H9 (cell line): ENCODE measurements around the gene CASQ1. TPM values are rescaled to one million over a fixed set of nuclear protein-coding genes. Genes with fewer than 3 reads are reported as not detected.
A peak's percentile ranks its signal among the peaks of the same experiment; 100 is the strongest.

ENCODE experiments used
- DNase-seq: peaks from one replicate; pipeline ENCODE4 v3.0.0-alpha.2; 2017
- H2AFZ ChIP-seq: one replicate; pipeline ENCODE4 v1.6.1; 2013; ENCODE audit warnings: mild to moderate bottlenecking, low read length, control low read depth, moderate library complexity
- H2AK5ac ChIP-seq: 2 replicates; pipeline ENCODE4 v1.6.1; 2013; ENCODE audit warnings: low read length, control low read depth, mixed read lengths; ENCODE audit not compliant: insufficient read length
- H2BK120ac ChIP-seq: one replicate; pipeline ENCODE4 v1.6.1; 2013; ENCODE audit warnings: low read depth, mild to moderate bottlenecking, low read length, control low read depth, inconsistent platforms; ENCODE audit not compliant: poor library complexity, severe bottlenecking
- H2BK12ac ChIP-seq: 2 replicates; pipeline ENCODE4 v1.6.1; 2013; ENCODE audit warnings: low read length, control low read depth, mixed read lengths, low read depth; ENCODE audit not compliant: insufficient read length
- H2BK15ac ChIP-seq: 2 replicates; pipeline ENCODE4 v1.6.1; 2013; ENCODE audit warnings: low read depth, low read length, control low read depth
- H2BK20ac ChIP-seq: one replicate; pipeline ENCODE4 v1.6.1; 2013; ENCODE audit warnings: low read depth, mild to moderate bottlenecking, low read length, control low read depth, inconsistent platforms; ENCODE audit not compliant: poor library complexity, severe bottlenecking
- H2BK5ac ChIP-seq: 2 replicates; pipeline ENCODE4 v1.6.1; 2013; ENCODE audit warnings: low read length, control low read depth, mixed read lengths; ENCODE audit not compliant: insufficient read length
- H3K14ac ChIP-seq: 2 replicates; pipeline ENCODE4 v1.6.1; 2013; ENCODE audit warnings: low read length, control low read depth; ENCODE audit not compliant: insufficient read depth
- H3K18ac ChIP-seq: 2 replicates; pipeline ENCODE4 v1.6.1; 2013; ENCODE audit warnings: low read depth, mild to moderate bottlenecking, mixed read lengths, low read length, control low read depth; ENCODE audit not compliant: insufficient read length
- H3K23ac ChIP-seq: 2 replicates; pipeline ENCODE4 v1.6.1; 2013; ENCODE audit warnings: low read length, control low read depth, mixed read lengths, low read depth; ENCODE audit not compliant: insufficient read length
- H3K23me2 ChIP-seq: 2 replicates; pipeline ENCODE4 v1.6.1; 2013; ENCODE audit warnings: low read depth, mild to moderate bottlenecking, mixed read lengths, low read length, control low read depth; ENCODE audit not compliant: insufficient read length, poor library complexity, severe bottlenecking
- H3K27ac ChIP-seq: 2 replicates; pipeline ENCODE4 v1.5.1; 2013; ENCODE audit warnings: low read length, control low read depth, mixed read lengths, low read depth; ENCODE audit not compliant: insufficient read length
- H3K27me3 ChIP-seq: 2 replicates; pipeline ENCODE4 v1.6.1; 2013; ENCODE audit warnings: low read length, control low read depth, inconsistent platforms; ENCODE audit not compliant: insufficient read depth
- H3K4ac ChIP-seq: 2 replicates; pipeline ENCODE4 v1.6.1; 2013; ENCODE audit warnings: low read depth, mild to moderate bottlenecking, control low read depth, inconsistent platforms, low read length, moderate library complexity
- H3K4me1 ChIP-seq: 2 replicates; pipeline ENCODE4 v1.6.1; 2013; ENCODE audit warnings: low read length, control low read depth, inconsistent platforms; ENCODE audit not compliant: insufficient read depth
- H3K4me2 ChIP-seq: 2 replicates; pipeline ENCODE4 v1.6.1; 2013; ENCODE audit warnings: low read length, control low read depth, mixed read lengths; ENCODE audit not compliant: insufficient read length, insufficient read depth
- H3K56ac ChIP-seq: 2 replicates; pipeline ENCODE4 v1.6.1; 2013; ENCODE audit warnings: low read depth, mild to moderate bottlenecking, mixed read lengths, low read length, control low read depth; ENCODE audit not compliant: insufficient read length
- H3K79me1 ChIP-seq: 2 replicates; pipeline ENCODE4 v1.6.1; 2013; ENCODE audit warnings: low read depth, mild to moderate bottlenecking, moderate library complexity, low read length, control low read depth, inconsistent platforms; ENCODE audit not compliant: insufficient read depth, poor library complexity, severe bottlenecking
- H3K79me2 ChIP-seq: 2 replicates; pipeline ENCODE4 v1.6.1; 2013; ENCODE audit warnings: low read length, control low read depth, inconsistent platforms; ENCODE audit not compliant: insufficient read depth
- H3K9ac ChIP-seq: 2 replicates; pipeline ENCODE4 v1.6.1; 2013; ENCODE audit warnings: low read length, control low read depth, mixed read lengths; ENCODE audit not compliant: insufficient read length; ENCODE audit errors: extremely low read depth
- H3K9me3 ChIP-seq: one replicate; pipeline ENCODE4 v1.6.1; 2013; ENCODE audit warnings: low read depth, low read length, inconsistent platforms; ENCODE audit not compliant: control insufficient read depth
- H3T11ph ChIP-seq: one replicate; pipeline ENCODE4 v1.6.1; 2013; ENCODE audit warnings: mild to moderate bottlenecking, low read length, control low read depth, inconsistent platforms
- H4K20me1 ChIP-seq: one replicate; pipeline ENCODE4 v1.6.1; 2013; ENCODE audit not compliant: control insufficient read depth, insufficient read length, insufficient read depth
- H4K5ac ChIP-seq: 2 replicates; pipeline ENCODE4 v1.6.1; 2013; ENCODE audit warnings: low read depth, mild to moderate bottlenecking, mixed read lengths, low read length, control low read depth; ENCODE audit not compliant: insufficient read length
- H4K8ac ChIP-seq: replicated peaks from 2 replicates; pipeline ENCODE4 v1.6.1; 2013; ENCODE audit warnings: low read length, control low read depth, mixed read lengths, low read depth; ENCODE audit not compliant: insufficient read length
- H4K91ac ChIP-seq: 2 replicates; pipeline ENCODE4 v1.6.1; 2013; ENCODE audit warnings: low read depth, mild to moderate bottlenecking, moderate library complexity, mixed read lengths, low read length, control low read depth; ENCODE audit not compliant: insufficient read length
- H3K27ac Mint-ChIP-seq, 3 experiments: 2 replicates in 2 of 3; 3 replicates in 1 of 3; pipeline ENCODE4 v1.8.0; 2020 to 2021; ENCODE audit warnings: mixed read lengths in 3 of 3, mild to moderate bottlenecking in 1 of 3, moderate library complexity in 1 of 3
- H3K27me3 Mint-ChIP-seq: 2 replicates; pipeline ENCODE4 v1.8.0; 2021; ENCODE audit warnings: low read depth, mild to moderate bottlenecking, moderate library complexity, mixed read lengths
- H3K36me3 Mint-ChIP-seq, 3 experiments: 2 replicates in 2 of 3; 3 replicates in 1 of 3; pipeline ENCODE4 v1.8.0; 2020 to 2021; ENCODE audit warnings: low read depth in 3 of 3, mixed read lengths in 3 of 3; ENCODE audit not compliant: insufficient read depth in 1 of 3
- H3K4me1 Mint-ChIP-seq, 2 experiments: 2 replicates each; pipeline ENCODE4 v1.8.0; 2020; ENCODE audit warnings: mixed read lengths in 2 of 2
- H3K4me3 Mint-ChIP-seq, 2 experiments: 2 replicates in 1 of 2; 3 replicates in 1 of 2; pipeline ENCODE4 v1.8.0; 2020 to 2021; ENCODE audit warnings: mild to moderate bottlenecking in 2 of 2, mixed read lengths in 2 of 2, moderate library complexity in 1 of 2
- H3K9me3 Mint-ChIP-seq, 2 experiments: 2 replicates in 1 of 2; 3 replicates in 1 of 2; pipeline ENCODE4 v1.8.0; 2020; ENCODE audit warnings: mild to moderate bottlenecking in 2 of 2, mixed read lengths in 2 of 2, moderate library complexity in 1 of 2
- CTCF ChIP-seq: fragments of 200-600 bp; sonication (generic); conservative IDR thresholded peaks from 3 replicates; pipeline ENCODE4 v1.8.0; 2021; ENCODE audit warnings: antibody characterized with exemption, mild to moderate bottlenecking
- WGBS: extraction: QIAGEN DNeasy Blood & Tissue Kit; methylation state at CpG from one replicate; pipeline ENCODE4 v1.1.7; 2013; ENCODE audit warnings: missing lambda C conversion rate, low lambda C conversion rate, mixed read lengths; ENCODE audit not compliant: insufficient read length; ENCODE audit errors: extremely low coverage; 5-methylcytosine and 5-hydroxymethylcytosine counted together
- total RNA-seq: library from RNA; stranded (reverse); gene quantifications from 2 replicates; pipeline ENCODE4 v1.2.1, GENCODE V29; 2021

Gene CASQ1
- total RNA-seq, 1 experiment from 2014 or later: 0.55 TPM

GRCh38 chr1:160169553-160170399, 20.6 kb upstream of the CASQ1 start:
- Mint-ChIP-seq H3K27me3 (peaks cover 72% of the 10 kb centered on the region), H3K4me3 (peak overlapping the region; percentile 37 to 52), H3K36me3 (peaks cover 0 to 3% (median 0%) of the 10 kb centered on the region in 3 experiments; a peak in 1 of 7 replicates), H3K4me1 (peaks cover 53 to 56% of the 10 kb centered on the region in 2 experiments), H3K27ac (peak overlapping the region; percentile 69 to 98 (median 94); a peak in 6 of 7 replicates), H3K9me3 (no peaks in the 10 kb centered on the region; a peak in 1 of 5 replicates)
- Histone ChIP-seq H2AFZ (no peak overlapping the region), H3K9ac (no peak overlapping the region), H3K56ac (no peak overlapping the region), H3K27me3 (no peaks in the 10 kb centered on the region), H3K4me2 (peak overlapping the region; percentile 57), H4K20me1 (no peaks in the 10 kb centered on the region), H2BK20ac (no peak overlapping the region), H4K8ac (no peak overlapping the region), H3K18ac (peak overlapping the region; percentile 65), H2BK120ac (peak overlapping the region; percentile 54), H3K79me2 (no peaks in the 10 kb centered on the region), H3K23me2 (no peaks in the 10 kb centered on the region), H4K5ac (no peak overlapping the region), H3K4me1 (peaks cover 26% of the 10 kb centered on the region), H4K91ac (no peak overlapping the region), H2AK5ac (no peak overlapping the region), H3K9me3 (no peaks in the 10 kb centered on the region), H2BK15ac (no peak overlapping the region), H3K79me1 (no peaks in the 10 kb centered on the region), H3T11ph (no peak overlapping the region), H3K27ac (peak overlapping the region; percentile 80), H2BK12ac (no peak overlapping the region), H2BK5ac (no peak overlapping the region), H3K4ac (no peak overlapping the region), H3K23ac (no peak overlapping the region), H3K14ac (no peak overlapping the region)
- WGBS: no CpG with 5 or more reads among the region's 15 CpGs
- TF ChIP-seq CTCF: no peak
- peak; percentile 91 for DNase-seq
